Measurements from ENCODE around the gene NOS1. TPM values are rescaled to one million over a fixed set of nuclear protein-coding genes. Genes with fewer than 3 reads are reported as not detected.
"Not testable (repeated sequence)": the region's sequence is repeated elsewhere in the genome, so short reads cannot be mapped to it uniquely, and the experiment has no call there.

Gene NOS1
- polyA plus RNA-seq, 4 donors, result under 0.01 to 0.79 (median 0.27) TPM; not detected in 1

DNA sequence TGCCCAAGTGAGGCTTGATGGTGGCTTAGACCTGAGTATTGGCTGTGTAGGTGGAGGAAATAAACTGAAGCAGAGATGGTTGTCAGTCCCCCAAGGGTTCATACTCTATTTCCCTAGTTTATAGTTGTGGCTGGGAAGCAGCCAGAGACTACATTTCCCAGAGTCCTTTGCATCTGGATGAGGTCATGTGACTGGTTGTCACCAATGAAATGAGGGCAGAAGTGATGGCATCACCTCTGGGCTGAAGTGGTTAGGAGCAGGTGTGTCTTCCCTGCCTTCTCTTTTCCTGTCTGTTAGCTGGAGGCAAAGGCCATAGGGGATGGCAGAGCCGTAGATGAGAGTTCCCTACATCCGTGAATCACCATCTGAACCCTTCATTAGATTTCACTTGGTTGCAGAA, 16.3 kb upstream of the NOS1 start:
- Histone ChIP-seq H3K4me1 (ENCODE audit: control insufficient read depth in 3 of 3, insufficient read depth in 2 of 3, low read depth in 1 of 3, low read length in 2 of 3) (no peaks in the 10 kb centered on the region), H3K27ac (ENCODE audit: low read depth in 1 of 3, low read length in 2 of 3) (no peak overlapping the region), H3K27me3 (ENCODE audit: control insufficient read depth in 3 of 3, insufficient read depth in 3 of 3, low read length in 3 of 3) (no peaks in the 10 kb centered on the region), H3K9me3 (ENCODE audit: control insufficient read depth in 2 of 2, insufficient read depth in 1 of 2, low read depth in 1 of 2, low read length in 1 of 2) (no peaks in the 10 kb centered on the region), H3K36me3 (ENCODE audit: control insufficient read depth in 3 of 3, insufficient read depth in 2 of 3, low read depth in 1 of 3, low read length in 3 of 3) (no peaks in the 10 kb centered on the region), H3K4me3 (ENCODE audit: low read depth in 1 of 3, low read length in 3 of 3) (no peak overlapping the region)
- FAIRE-seq (no peak), DNase-seq (peak in 1 of 2 donors; percentile 2)
- WGBS, 3 donors, result 80 to 88% (median 81%) methylated on average over 2 of the region's 2 CpGs

DNA sequence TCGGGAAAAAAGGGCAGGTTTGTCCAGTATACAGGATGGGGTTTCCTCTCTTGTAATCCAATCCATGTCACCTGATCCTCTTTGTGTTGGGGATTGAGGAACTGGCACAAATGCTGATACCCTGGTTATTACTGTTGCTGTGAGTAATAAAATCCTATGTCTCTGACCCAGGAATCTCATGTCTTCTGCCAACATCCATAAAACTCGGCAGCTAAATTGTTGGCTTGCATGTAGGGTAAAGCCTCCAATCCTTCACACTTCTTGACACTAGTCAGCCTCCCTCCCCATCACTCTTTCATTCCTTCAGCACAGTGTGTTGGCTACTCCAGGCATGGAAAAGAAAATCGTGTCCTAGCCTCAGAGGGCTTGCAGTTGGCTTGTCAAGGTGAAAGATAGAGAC, 9.2 kb upstream of the NOS1 start:
- no peak overlapping the region for H3K4me3 ChIP-seq (ENCODE audit: low read depth in 1 of 3, low read length in 3 of 3)
- DNase-seq, result no peak
- no peak overlapping the region for H3K27ac ChIP-seq (ENCODE audit: low read depth in 1 of 3, low read length in 2 of 3)
- 42 to 60% (median 43%) methylated on average over 3 of the region's 3 CpGs for WGBS, 3 donors
- peaks cover 0 to 2% (median 0%) of the 10 kb centered on the region in 3 donors for H3K27me3 ChIP-seq (ENCODE audit: control insufficient read depth in 3 of 3, insufficient read depth in 3 of 3, low read length in 3 of 3)
- H3K9me3 ChIP-seq (ENCODE audit: control insufficient read depth in 2 of 2, insufficient read depth in 1 of 2, low read depth in 1 of 2, low read length in 1 of 2), result no peaks in the 10 kb centered on the region
- FAIRE-seq, result no peak
- H3K36me3 ChIP-seq (ENCODE audit: control insufficient read depth in 3 of 3, insufficient read depth in 2 of 3, low read depth in 1 of 3, low read length in 3 of 3), result no peaks in the 10 kb centered on the region
- H3K4me1 ChIP-seq (ENCODE audit: control insufficient read depth in 3 of 3, insufficient read depth in 2 of 3, low read depth in 1 of 3, low read length in 2 of 3), result no peaks in the 10 kb centered on the region

DNA sequence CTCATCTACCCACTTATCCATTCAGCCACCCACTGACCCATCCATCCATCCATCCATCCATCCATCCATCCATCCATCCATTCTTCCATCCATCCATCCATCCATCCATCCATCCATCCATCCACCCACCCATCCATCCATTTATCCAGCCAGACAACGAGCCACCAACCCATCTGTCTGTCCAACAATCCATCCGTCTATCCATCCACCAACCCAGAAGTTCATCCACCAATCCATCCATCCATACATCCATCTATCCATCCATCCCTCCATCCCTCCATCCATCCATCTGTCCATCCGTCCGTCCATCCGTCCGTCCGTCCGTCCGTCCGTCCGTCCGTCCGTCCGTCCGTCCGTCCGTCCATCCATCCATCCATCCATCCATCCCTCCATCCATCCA, 8.6 kb upstream of the NOS1 start:
- not testable (repeated sequence) for H3K27me3 ChIP-seq (ENCODE audit: control insufficient read depth in 3 of 3, insufficient read depth in 3 of 3, low read length in 3 of 3); H3K4me1 ChIP-seq (ENCODE audit: control insufficient read depth in 3 of 3, insufficient read depth in 2 of 3, low read depth in 1 of 3, low read length in 2 of 3); H3K27ac ChIP-seq (ENCODE audit: low read depth in 1 of 3, low read length in 2 of 3); DNase-seq; H3K9me3 ChIP-seq (ENCODE audit: control insufficient read depth in 2 of 2, insufficient read depth in 1 of 2, low read depth in 1 of 2, low read length in 1 of 2); H3K36me3 ChIP-seq (ENCODE audit: control insufficient read depth in 3 of 3, insufficient read depth in 2 of 3, low read depth in 1 of 3, low read length in 3 of 3); H3K4me3 ChIP-seq (ENCODE audit: low read depth in 1 of 3, low read length in 3 of 3); FAIRE-seq
- WGBS, 3 donors, result 65 to 89% (median 84%) methylated on average over 17 of the region's 17 CpGs

DNA sequence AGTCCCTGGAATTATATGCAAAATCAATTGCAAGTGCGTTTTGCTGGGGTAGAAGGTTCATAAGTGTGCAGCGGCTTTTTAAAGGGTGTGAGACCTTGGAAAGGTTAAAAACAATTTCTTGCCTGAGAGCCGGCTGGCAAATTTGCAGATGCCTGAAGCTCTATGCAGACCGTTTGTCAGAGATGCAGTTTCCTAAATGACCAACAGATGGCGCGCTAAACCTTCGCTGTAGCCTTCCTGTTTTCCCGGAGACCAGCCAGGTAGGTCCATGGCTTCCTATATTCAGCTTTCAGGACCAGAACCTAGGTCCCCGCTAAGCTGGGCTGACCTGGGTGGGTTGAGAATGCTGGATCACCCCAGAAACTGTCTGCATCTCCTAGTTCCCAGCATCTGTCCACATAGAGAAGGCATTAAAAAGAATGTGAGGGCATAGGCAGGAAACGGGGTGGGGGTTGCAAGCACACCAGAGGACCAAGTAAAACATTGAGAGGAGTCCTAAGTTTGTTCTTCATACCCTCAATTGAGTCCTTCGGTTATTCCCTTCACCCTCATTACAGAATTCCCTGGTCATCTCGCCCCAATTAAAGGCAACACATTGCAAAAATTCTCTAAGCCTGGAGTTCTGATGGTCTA, 5.7 kb upstream of the NOS1 start:
- no peaks in the 10 kb centered on the region for H3K36me3 ChIP-seq (ENCODE audit: control insufficient read depth in 3 of 3, insufficient read depth in 2 of 3, low read depth in 1 of 3, low read length in 3 of 3)
- FAIRE-seq, result no peak
- WGBS, 3 donors, result 15 to 18% (median 16%) methylated on average over 12 of the region's 12 CpGs

DNA sequence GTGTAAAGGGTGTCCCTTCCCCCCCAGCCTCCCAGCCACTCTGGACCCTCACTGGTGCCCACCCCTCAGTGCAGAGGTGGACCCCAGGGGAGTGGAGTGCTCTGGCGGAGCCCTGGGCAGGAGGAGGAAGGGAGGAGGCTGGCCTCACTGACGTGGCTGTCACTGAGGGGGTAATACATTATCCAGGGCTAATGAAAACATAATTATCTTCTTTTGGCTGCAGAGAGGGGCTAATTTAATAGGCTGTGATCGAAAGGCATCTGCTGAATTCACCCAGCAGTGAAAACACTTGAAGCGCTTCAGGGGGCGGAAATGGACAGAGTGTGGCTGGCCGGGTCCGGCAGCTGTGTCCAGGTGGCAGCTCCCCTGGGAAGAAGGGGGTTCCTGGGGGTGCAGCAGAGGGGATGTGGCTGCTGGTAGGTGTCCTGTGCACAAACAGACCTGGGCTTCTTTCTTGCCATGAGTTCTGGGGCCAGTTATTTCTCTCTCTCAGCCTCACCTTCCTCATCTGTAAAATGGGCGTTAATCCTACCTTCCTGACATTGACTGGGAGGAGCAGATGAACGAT, 3.7 kb upstream of the NOS1 start:
- Histone ChIP-seq H3K36me3 (ENCODE audit: control insufficient read depth in 3 of 3, insufficient read depth in 2 of 3, low read depth in 1 of 3, low read length in 3 of 3) (no peaks in the 10 kb centered on the region), H3K9me3 (ENCODE audit: control insufficient read depth in 2 of 2, insufficient read depth in 1 of 2, low read depth in 1 of 2, low read length in 1 of 2) (no peaks in the 10 kb centered on the region), H3K4me1 (ENCODE audit: control insufficient read depth in 3 of 3, insufficient read depth in 2 of 3, low read depth in 1 of 3, low read length in 2 of 3) (no peaks in the 10 kb centered on the region), H3K27ac (ENCODE audit: low read depth in 1 of 3, low read length in 2 of 3) (no peak overlapping the region), H3K27me3 (ENCODE audit: control insufficient read depth in 3 of 3, insufficient read depth in 3 of 3, low read length in 3 of 3) (peaks cover 6 to 38% (median 15%) of the 10 kb centered on the region in 3 donors), H3K4me3 (ENCODE audit: low read depth in 1 of 3, low read length in 3 of 3) (no peak overlapping the region)
- WGBS, 3 donors, result 44 to 59% (median 48%) methylated on average over 8 to 9 of the region's 9 CpGs
- FAIRE-seq, result no peak
- no peak for DNase-seq

More for the DNA sequence above, 5.7 kb upstream of the NOS1 start:
- Histone ChIP-seq H3K27me3 (ENCODE audit: control insufficient read depth in 3 of 3, insufficient read depth in 3 of 3, low read length in 3 of 3) (peaks cover 0 to 23% (median 8%) of the 10 kb centered on the region in 3 donors), H3K4me3 (ENCODE audit: low read depth in 1 of 3, low read length in 3 of 3) (no peak overlapping the region), H3K4me1 (ENCODE audit: control insufficient read depth in 3 of 3, insufficient read depth in 2 of 3, low read depth in 1 of 3, low read length in 2 of 3) (no peaks in the 10 kb centered on the region), H3K27ac (ENCODE audit: low read depth in 1 of 3, low read length in 2 of 3) (no peak overlapping the region), H3K9me3 (ENCODE audit: control insufficient read depth in 2 of 2, insufficient read depth in 1 of 2, low read depth in 1 of 2, low read length in 1 of 2) (no peaks in the 10 kb centered on the region)
- peak; percentile 69 to 81 for DNase-seq

DNA sequence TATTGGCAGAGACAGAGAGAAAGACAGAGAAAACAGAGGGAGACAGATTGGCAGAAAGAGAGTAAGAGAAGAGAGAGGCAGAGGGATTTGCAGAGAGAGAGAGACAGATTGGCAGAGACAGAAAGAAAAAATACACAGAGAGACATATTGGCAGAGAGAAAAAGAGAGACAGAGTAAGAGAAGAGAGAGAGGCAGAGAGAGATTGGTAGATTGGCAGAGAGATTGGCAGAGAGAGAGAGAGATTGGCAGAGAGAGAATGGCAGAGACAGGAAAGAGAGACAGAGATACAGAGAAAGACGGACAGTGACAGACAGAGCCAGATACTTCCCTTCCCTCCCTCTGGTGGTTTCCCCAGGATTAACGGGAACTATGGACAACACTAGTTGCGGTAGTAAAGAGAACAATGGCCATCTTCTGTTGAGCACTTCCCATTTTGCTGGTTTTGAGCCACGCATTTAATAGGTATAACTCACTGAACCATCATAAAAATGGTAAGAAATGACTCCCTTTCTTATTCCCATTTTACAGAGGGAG, 2.6 kb upstream of the NOS1 start:
- H3K27me3 ChIP-seq (ENCODE audit: control insufficient read depth in 3 of 3, insufficient read depth in 3 of 3, low read length in 3 of 3), result peaks cover 6 to 48% (median 24%) of the 10 kb centered on the region in 3 donors
- WGBS, 3 donors, result 15 to 17% (median 17%) methylated on average over 4 of the region's 4 CpGs
- H3K9me3 ChIP-seq (ENCODE audit: control insufficient read depth in 2 of 2, insufficient read depth in 1 of 2, low read depth in 1 of 2, low read length in 1 of 2), result no peaks in the 10 kb centered on the region
- H3K27ac ChIP-seq (ENCODE audit: low read depth in 1 of 3, low read length in 2 of 3), result no peak overlapping the region
- H3K4me3 ChIP-seq (ENCODE audit: low read depth in 1 of 3, low read length in 3 of 3), result no peak overlapping the region
- H3K4me1 ChIP-seq (ENCODE audit: control insufficient read depth in 3 of 3, insufficient read depth in 2 of 3, low read depth in 1 of 3, low read length in 2 of 3), result no peaks in the 10 kb centered on the region
- H3K36me3 ChIP-seq (ENCODE audit: control insufficient read depth in 3 of 3, insufficient read depth in 2 of 3, low read depth in 1 of 3, low read length in 3 of 3), result no peaks in the 10 kb centered on the region
- FAIRE-seq (no peak), DNase-seq (no peak)

DNA sequence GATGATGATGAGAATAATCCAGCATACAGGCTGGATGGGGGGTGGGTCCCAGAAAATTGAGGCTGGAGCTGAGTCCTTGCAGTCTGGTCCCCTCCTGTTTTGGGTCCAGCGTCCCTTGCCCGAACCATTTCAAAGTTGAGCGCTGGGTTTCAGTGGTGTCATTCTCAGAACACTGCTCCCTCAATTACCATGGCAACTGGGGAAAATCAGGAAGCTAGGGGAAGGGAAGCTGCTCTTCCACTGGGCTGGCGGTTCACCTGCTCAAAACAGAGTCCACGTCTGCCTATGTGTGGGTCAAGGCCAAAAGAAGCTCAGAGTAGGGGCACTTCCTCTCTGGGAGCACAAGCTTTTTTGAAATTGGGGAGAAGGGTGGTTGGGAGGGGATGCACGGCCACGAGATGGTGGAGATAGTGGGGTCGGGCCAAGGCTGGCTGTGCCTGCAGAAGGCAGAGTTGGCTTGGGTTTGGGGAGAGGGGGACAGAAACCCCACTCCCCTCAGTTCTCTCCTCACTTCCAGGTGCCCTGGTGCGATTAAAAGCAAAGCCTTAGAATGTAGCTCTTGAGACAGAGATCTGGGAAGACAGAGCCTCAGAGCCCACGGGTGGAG, 1.7 kb upstream of the NOS1 start:
- H3K9me3 ChIP-seq (ENCODE audit: control insufficient read depth in 2 of 2, insufficient read depth in 1 of 2, low read depth in 1 of 2, low read length in 1 of 2), result no peaks in the 10 kb centered on the region
- H3K4me1 ChIP-seq (ENCODE audit: control insufficient read depth in 3 of 3, insufficient read depth in 2 of 3, low read depth in 1 of 3, low read length in 2 of 3), result no peaks in the 10 kb centered on the region
- no peak overlapping the region for H3K27ac ChIP-seq (ENCODE audit: low read depth in 1 of 3, low read length in 2 of 3)
- H3K4me3 ChIP-seq (ENCODE audit: low read depth in 1 of 3, low read length in 3 of 3), result no peak overlapping the region
- FAIRE-seq, result no peak
- H3K27me3 ChIP-seq (ENCODE audit: control insufficient read depth in 3 of 3, insufficient read depth in 3 of 3, low read length in 3 of 3), result peaks cover 6 to 56% (median 29%) of the 10 kb centered on the region in 3 donors
- no peaks in the 10 kb centered on the region for H3K36me3 ChIP-seq (ENCODE audit: control insufficient read depth in 3 of 3, insufficient read depth in 2 of 3, low read depth in 1 of 3, low read length in 3 of 3)
- DNase-seq, result no peak
- WGBS, 3 donors, result 44 to 50% (median 46%) methylated on average over 10 of the region's 10 CpGs

DNA sequence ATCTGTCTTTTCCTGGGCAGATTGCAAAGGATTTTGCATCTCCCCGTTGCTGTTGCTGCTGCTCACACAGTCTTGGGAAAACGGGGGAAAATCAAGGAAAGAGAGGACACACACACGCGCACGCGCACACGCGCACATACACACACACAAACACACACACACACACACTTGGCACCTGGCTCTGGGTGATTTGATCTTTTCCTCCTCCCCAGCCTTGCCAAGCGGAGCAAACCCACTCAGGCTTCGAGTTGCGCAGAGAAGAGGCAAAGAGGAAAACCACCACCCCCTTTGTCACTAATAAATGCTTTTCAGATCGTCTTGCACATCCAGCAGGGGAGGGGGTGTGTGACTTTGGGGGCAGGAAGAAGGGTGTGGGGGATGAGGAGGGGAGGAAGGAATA, 965 bp upstream of the NOS1 start:
- H3K36me3 ChIP-seq (ENCODE audit: control insufficient read depth in 3 of 3, insufficient read depth in 2 of 3, low read depth in 1 of 3, low read length in 3 of 3), result no peaks in the 10 kb centered on the region
- DNase-seq (no peak), FAIRE-seq (no peak)
- H3K27me3 ChIP-seq (ENCODE audit: control insufficient read depth in 3 of 3, insufficient read depth in 3 of 3, low read length in 3 of 3), result peaks cover 6 to 61% (median 29%) of the 10 kb centered on the region in 3 donors
- 64 to 80% (median 74%) methylated on average over 12 of the region's 12 CpGs for WGBS, 3 donors
- no peak overlapping the region for H3K27ac ChIP-seq (ENCODE audit: low read depth in 1 of 3, low read length in 2 of 3)
- no peaks in the 10 kb centered on the region for H3K4me1 ChIP-seq (ENCODE audit: control insufficient read depth in 3 of 3, insufficient read depth in 2 of 3, low read depth in 1 of 3, low read length in 2 of 3)
- H3K9me3 ChIP-seq (ENCODE audit: control insufficient read depth in 2 of 2, insufficient read depth in 1 of 2, low read depth in 1 of 2, low read length in 1 of 2), result no peaks in the 10 kb centered on the region
- no peak overlapping the region for H3K4me3 ChIP-seq (ENCODE audit: low read depth in 1 of 3, low read length in 3 of 3)
